SU-DHL-6 (cell line): ENCODE results near the gene THEM5.

Experiments used
- CTCF ChIP-seq: fragments of 200-600 bp; sonication (generic); IDR thresholded peaks from one replicate; pipeline ENCODE4 v1.5.1; 2017; ENCODE audit warnings: antibody characterized with exemption, mild to moderate bottlenecking, low read length, moderate library complexity; ENCODE audit not compliant: insufficient read depth, poor library complexity, severe bottlenecking
- EZH2phosphoT487 ChIP-seq: fragments of 200-600 bp; sonication (generic), shearing (Covaris generic); conservative IDR thresholded peaks from 2 replicates; pipeline ENCODE4 v1.6.1; 2018; ENCODE audit warnings: mild to moderate bottlenecking, antibody characterized with exemption, low read length, moderate library complexity, mixed read lengths

DNA sequence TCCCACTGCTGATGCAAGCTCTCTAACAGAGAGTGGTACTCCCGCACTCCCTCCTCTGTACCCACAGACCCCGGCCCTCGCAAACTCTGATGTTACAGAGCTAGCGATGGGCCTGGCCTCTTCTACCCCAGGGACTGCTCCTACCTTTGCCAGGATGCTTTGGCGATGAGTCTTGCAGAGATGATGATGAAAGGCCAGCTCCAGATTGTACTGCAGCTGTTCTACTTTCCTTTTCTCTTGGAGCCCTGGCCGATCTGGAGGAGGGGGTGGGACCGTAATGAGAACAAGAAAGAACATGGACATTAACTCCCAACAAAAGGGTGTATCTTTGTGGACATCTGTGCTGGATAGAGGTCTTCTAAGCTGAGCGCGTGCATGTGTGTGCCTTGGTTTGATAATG lies 42.3 kb downstream of the THEM5 start:
- TF ChIP-seq CTCF (no peak), EZH2phosphoT487 (no peak)
